Suprapubic skin (tissue), 4 donors: ENCODE results near the gene TLX1.

ENCODE experiments used
- EP300 ChIP-seq: sonication (generic); formaldehyde crosslinking; IDR thresholded peaks from one replicate; pipeline ENCODE4 v1.6.1; 2017; ENCODE audit warnings: antibody characterized with exemption
- POLR2A ChIP-seq, 2 donors: fragments of 450-650 bp; IDR thresholded peaks; one replicate each; pipeline ENCODE4 v1.6.1; 2017; ENCODE audit warnings: antibody characterized with exemption in 2 of 2, mild to moderate bottlenecking in 2 of 2, moderate library complexity in 2 of 2
- POLR2AphosphoS5 ChIP-seq, 3 donors: sonication (generic); formaldehyde crosslinking; IDR thresholded peaks; one replicate each; pipeline ENCODE4 v1.6.1; 2017; ENCODE audit warnings: antibody characterized with exemption in 3 of 3
- TF ChIP-seq, protein P1 (sequence below), 2 donors: fragments of 200-600 bp in 1 of 2; fragments of 450-650 bp in 1 of 2; sonication (generic) in 1 of 2; IDR thresholded peaks; one replicate each; pipeline ENCODE4 v1.5.1; 2016 to 2019; ENCODE audit warnings: antibody characterized with exemption in 2 of 2, mild to moderate bottlenecking in 1 of 2, moderate library complexity in 1 of 2

DNA sequence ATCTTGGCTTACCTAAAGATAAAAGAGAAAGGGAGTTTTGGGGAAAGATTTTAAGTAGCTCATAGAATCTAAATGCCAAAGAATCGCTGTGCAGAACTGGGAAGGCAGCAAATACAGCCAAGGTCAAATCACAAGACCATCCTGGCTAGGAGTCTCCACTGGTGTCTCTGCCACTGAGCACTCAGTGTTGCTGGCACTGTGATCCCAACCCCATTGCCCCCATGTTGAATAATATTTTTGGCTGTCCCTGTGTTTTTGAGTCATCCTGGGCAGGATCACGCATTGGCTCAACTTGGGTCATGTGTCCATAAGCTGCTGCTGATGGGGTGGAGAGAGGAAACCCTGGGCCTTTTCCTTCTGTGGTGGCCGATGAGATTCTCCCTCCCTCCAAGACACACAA is 21.2 kb downstream of the TLX1 start:
- TF ChIP-seq, protein P1, sequence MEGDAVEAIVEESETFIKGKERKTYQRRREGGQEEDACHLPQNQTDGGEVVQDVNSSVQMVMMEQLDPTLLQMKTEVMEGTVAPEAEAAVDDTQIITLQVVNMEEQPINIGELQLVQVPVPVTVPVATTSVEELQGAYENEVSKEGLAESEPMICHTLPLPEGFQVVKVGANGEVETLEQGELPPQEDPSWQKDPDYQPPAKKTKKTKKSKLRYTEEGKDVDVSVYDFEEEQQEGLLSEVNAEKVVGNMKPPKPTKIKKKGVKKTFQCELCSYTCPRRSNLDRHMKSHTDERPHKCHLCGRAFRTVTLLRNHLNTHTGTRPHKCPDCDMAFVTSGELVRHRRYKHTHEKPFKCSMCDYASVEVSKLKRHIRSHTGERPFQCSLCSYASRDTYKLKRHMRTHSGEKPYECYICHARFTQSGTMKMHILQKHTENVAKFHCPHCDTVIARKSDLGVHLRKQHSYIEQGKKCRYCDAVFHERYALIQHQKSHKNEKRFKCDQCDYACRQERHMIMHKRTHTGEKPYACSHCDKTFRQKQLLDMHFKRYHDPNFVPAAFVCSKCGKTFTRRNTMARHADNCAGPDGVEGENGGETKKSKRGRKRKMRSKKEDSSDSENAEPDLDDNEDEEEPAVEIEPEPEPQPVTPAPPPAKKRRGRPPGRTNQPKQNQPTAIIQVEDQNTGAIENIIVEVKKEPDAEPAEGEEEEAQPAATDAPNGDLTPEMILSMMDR (IDR thresholded peaks at IDR 0.05), result no peak
- TF ChIP-seq POLR2AphosphoS5 (IDR thresholded peaks at IDR 0.05), result no peak
- no peak for TF ChIP-seq EP300
- TF ChIP-seq POLR2A (IDR thresholded peaks at IDR 0.05), result no peak
